Kidney epithelial cell (primary cell): ENCODE results near the gene DPH1. TPM values are rescaled to one million over a fixed set of nuclear protein-coding genes. Genes with fewer than 3 reads are reported as not detected.

Experiments used
- DNase-seq: peaks from one replicate; pipeline ENCODE4 v3.0.0-alpha.2; 2010; ENCODE audit warnings: low read depth
- H3K27me3 ChIP-seq: 2 replicates; pipeline ENCODE4 v1.6.0; 2011; ENCODE audit warnings: low read length; ENCODE audit not compliant: control insufficient read depth, insufficient read depth
- H3K36me3 ChIP-seq: 2 replicates; pipeline ENCODE4 v1.5.1; 2011; ENCODE audit warnings: low read length; ENCODE audit not compliant: control insufficient read depth, insufficient read depth
- H3K4me3 ChIP-seq: 2 replicates; pipeline ENCODE4 v1.5.1; 2011; ENCODE audit warnings: low read depth, mild to moderate bottlenecking, control low read depth, low read length
- CTCF ChIP-seq: IDR thresholded peaks from 2 replicates; pipeline ENCODE4 v1.5.1; 2011; ENCODE audit warnings: mild to moderate bottlenecking, moderate library complexity, low read length, control low read depth, inconsistent platforms; ENCODE audit not compliant: insufficient read depth, poor library complexity, severe bottlenecking
- total RNA-seq: library from RNA; depleted of rRNA; stranded (reverse); fragments of >200 nt; gene quantifications from 2 replicates; pipeline ENCODE4 v1.2.3, GENCODE V29; 2015

The DPH1 gene
- total RNA-seq, 1 donor from 2014 or later: 29.5 TPM

- DNase-seq: no peak
- Histone ChIP-seq H3K36me3 (no peaks in the 10 kb centered on the region), H3K4me3 (no peak overlapping the region), H3K27me3 (no peaks in the 10 kb centered on the region)
- TF ChIP-seq CTCF: no peak
Measured at GRCh38 chr17:2035541-2036488, 5.9 kb downstream of the DPH1 start.

- DNase-seq: no peak
Measured at GRCh38 chr17:2037155-2037554, 7.2 kb downstream of the DPH1 start.

GRCh38 chr17:2040219-2040827 is 10.4 kb downstream of the DPH1 start:
- TF ChIP-seq CTCF: no peak
- H3K36me3 ChIP-seq: peaks cover 3% of the 10 kb centered on the region
- no peaks in the 10 kb centered on the region for H3K27me3 ChIP-seq
- no peak for DNase-seq
- no peak overlapping the region for H3K4me3 ChIP-seq

More at GRCh38 chr17:2037155-2037554, 7.2 kb downstream of the DPH1 start:
- Histone ChIP-seq H3K4me3 (no peak overlapping the region), H3K36me3 (peaks cover 1% of the 10 kb centered on the region), H3K27me3 (no peaks in the 10 kb centered on the region)
- TF ChIP-seq CTCF: no peak

- H3K4me3 ChIP-seq: peak overlapping the region; percentile 57
- H3K36me3 ChIP-seq: peaks cover 3% of the 10 kb centered on the region
- DNase-seq: no peak
- H3K27me3 ChIP-seq: no peaks in the 10 kb centered on the region
- no peak for TF ChIP-seq CTCF
Measured at GRCh38 chr17:2040942-2041560, 11.1 kb downstream of the DPH1 start.

GRCh38 chr17:2041561-2042389 is 11.8 kb downstream of the DPH1 start, which contains the start of gene OVCA2:
TSS of gene OVCA2 (plus strand) at chr17:2042022. CDS start at chr17:2042048, 26 bp downstream.
- peaks cover 3% of the 10 kb centered on the region for H3K36me3 ChIP-seq
- no peak for DNase-seq

More at GRCh38 chr17:2041561-2042389, 11.8 kb downstream of the DPH1 start, which contains the start of gene OVCA2:
- peak within 1 kb of the TSS; percentile 57 for H3K4me3 ChIP-seq
- TF ChIP-seq CTCF: peak; percentile 51
- H3K27me3 ChIP-seq: no peaks in the 10 kb centered on the region
